Measurements from ENCODE around the gene SMG1.

DNA sequence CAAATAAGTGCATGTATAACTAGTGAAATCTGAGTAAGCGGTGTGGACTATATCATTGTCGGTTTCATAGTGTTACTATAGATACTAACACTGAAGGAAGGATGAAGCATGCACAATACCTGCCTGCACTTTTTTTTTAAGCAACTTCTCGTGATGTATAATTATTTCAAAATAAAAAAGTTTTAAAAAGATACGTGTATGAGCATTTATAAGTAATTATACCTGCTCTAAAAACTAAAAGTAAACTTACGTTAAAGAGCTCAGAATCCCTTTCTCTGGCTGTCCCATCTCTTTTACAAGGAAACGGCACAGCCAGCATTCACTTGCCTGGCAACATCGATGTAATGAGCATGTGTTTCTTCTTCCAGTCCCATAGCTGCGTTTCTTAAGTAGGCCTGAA is 93.6 kb downstream of the SMG1 start:
- TF ChIP-seq, protein P1, sequence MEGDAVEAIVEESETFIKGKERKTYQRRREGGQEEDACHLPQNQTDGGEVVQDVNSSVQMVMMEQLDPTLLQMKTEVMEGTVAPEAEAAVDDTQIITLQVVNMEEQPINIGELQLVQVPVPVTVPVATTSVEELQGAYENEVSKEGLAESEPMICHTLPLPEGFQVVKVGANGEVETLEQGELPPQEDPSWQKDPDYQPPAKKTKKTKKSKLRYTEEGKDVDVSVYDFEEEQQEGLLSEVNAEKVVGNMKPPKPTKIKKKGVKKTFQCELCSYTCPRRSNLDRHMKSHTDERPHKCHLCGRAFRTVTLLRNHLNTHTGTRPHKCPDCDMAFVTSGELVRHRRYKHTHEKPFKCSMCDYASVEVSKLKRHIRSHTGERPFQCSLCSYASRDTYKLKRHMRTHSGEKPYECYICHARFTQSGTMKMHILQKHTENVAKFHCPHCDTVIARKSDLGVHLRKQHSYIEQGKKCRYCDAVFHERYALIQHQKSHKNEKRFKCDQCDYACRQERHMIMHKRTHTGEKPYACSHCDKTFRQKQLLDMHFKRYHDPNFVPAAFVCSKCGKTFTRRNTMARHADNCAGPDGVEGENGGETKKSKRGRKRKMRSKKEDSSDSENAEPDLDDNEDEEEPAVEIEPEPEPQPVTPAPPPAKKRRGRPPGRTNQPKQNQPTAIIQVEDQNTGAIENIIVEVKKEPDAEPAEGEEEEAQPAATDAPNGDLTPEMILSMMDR (conservative IDR thresholded peaks at IDR 0.05), result no peak
- no peak for TF ChIP-seq EZH2 (IDR thresholded peaks at IDR 0.05; ENCODE audit: low read depth)

Data from PC-9 (cell line).